ENCODE data around the gene RCSD1. TPM values are rescaled to one million over a fixed set of nuclear protein-coding genes. Genes with fewer than 3 reads are reported as not detected.

The RCSD1 gene
- total RNA-seq, 2 experiments from 2014 or later = 42.3 to 44.6 TPM

DNA sequence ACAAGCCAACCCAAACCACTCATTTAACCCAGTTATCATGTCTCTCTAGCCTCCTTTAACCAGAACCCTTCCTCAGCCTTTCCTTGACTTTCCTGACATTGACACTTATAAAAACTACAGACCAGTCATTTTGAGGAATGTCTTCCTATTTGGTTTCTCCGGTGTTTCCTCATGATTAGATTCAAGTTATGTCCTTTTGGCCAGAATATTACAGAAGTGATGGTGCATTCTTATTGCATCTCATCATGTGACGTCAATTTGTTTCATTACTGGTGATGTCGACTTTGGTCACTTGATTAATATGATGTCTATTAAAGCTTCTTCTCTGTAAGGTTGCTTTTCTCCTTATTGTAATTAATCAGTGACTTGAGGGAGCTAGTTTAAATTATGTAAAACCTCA is 6.1 kb upstream of the RCSD1 start:
- ATAC-seq (ENCODE audit: poor library complexity) (no peak), DNase-seq (no peak)
- Mint-ChIP-seq H3K9me3 (peaks cover 9% of the 10 kb centered on the region), H3K4me3 (no peak overlapping the region), H3K27ac (peak overlapping the region; percentile 6), H3K27me3 (no peaks in the 10 kb centered on the region), H3K4me1 (ENCODE audit: low read depth) (peaks cover 77% of the 10 kb centered on the region), H3K36me3 (ENCODE audit: low read depth) (no peaks in the 10 kb centered on the region)
- no peaks in the 10 kb centered on the region for H3K27me3 ChIP-seq (ENCODE audit: control insufficient read depth in 1 of 2, insufficient read depth in 2 of 2, low read length in 2 of 2)
- intact Hi-C loops (cut with DNase I, micrococcal nuclease) = no loop called here
- CTCF ChIA-PET = no interaction called here
- TF ChIP-seq, protein P1, sequence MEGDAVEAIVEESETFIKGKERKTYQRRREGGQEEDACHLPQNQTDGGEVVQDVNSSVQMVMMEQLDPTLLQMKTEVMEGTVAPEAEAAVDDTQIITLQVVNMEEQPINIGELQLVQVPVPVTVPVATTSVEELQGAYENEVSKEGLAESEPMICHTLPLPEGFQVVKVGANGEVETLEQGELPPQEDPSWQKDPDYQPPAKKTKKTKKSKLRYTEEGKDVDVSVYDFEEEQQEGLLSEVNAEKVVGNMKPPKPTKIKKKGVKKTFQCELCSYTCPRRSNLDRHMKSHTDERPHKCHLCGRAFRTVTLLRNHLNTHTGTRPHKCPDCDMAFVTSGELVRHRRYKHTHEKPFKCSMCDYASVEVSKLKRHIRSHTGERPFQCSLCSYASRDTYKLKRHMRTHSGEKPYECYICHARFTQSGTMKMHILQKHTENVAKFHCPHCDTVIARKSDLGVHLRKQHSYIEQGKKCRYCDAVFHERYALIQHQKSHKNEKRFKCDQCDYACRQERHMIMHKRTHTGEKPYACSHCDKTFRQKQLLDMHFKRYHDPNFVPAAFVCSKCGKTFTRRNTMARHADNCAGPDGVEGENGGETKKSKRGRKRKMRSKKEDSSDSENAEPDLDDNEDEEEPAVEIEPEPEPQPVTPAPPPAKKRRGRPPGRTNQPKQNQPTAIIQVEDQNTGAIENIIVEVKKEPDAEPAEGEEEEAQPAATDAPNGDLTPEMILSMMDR (IDR thresholded peaks at IDR 0.05) = no peak
- H3K36me3 ChIP-seq (ENCODE audit: insufficient read depth, low read length) = no peaks in the 10 kb centered on the region
- peaks cover 4 to 10% of the 10 kb centered on the region in 2 experiments for H3K9me3 ChIP-seq (ENCODE audit: control insufficient read depth in 1 of 2, insufficient read depth in 1 of 2, low read length in 2 of 2)
- H3K4me3 ChIP-seq (ENCODE audit: low read length) = no peak overlapping the region
- POLR2A ChIA-PET = interaction anchor here (3.3 kb wide), 1 partner anchor 13 kb away, joined by 11 read pairs; no protein-coding TSS in a partner anchor
- H3K27ac ChIP-seq (ENCODE audit: low read depth in 1 of 2, low read length in 2 of 2) = no peak overlapping the region
- H3K4me1 ChIP-seq (ENCODE audit: insufficient read depth, low read length) = peaks cover 53% of the 10 kb centered on the region

DNA sequence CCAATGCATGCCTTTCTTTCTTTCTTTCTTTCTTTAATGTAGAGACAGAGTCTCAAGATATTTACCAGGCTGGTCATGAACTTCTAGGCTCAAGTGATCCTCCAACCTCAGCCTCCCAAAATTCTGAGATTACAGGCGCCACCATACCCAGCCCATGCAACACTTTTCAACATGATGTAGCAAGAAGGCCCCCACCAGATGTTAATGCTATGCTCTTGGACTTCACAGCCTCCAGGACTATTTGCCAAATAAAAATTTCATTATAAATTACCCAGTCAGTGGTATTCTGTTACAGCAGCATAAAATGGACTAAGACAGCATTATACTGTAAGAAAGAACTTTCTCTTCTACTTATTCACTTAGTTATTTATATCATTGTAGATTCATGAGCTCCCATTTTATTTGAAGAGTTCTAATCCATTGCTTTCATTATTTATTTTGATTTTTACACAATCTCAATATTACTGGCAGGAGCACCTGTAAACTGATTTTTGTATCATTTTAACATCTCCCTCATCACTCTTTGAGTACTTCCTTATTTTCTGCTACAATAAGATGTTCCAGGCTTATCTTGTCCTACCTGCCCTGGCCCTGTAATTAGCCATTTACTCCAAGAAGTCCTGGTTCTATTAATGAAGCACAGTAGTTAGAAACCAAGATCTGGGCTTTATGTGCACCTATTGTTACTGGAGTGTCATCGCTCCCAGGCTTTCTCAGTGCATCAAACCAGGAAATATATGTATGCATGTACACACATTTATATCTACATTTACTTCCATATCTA is 4.8 kb upstream of the RCSD1 start:
- H3K4me1 ChIP-seq (ENCODE audit: insufficient read depth, low read length) = peaks cover 54% of the 10 kb centered on the region
- H3K4me1 Mint-ChIP-seq (ENCODE audit: low read depth) = peaks cover 78% of the 10 kb centered on the region
- peaks cover 4 to 10% of the 10 kb centered on the region in 2 experiments for H3K9me3 ChIP-seq (ENCODE audit: control insufficient read depth in 1 of 2, insufficient read depth in 1 of 2, low read length in 2 of 2)
- peaks cover 9% of the 10 kb centered on the region for H3K9me3 Mint-ChIP-seq
- no peak overlapping the region for H3K4me3 Mint-ChIP-seq
- ChIA-PET POLR2A (interaction anchor here (3.3 kb wide), 1 partner anchor 12 kb away, joined by 11 read pairs; no protein-coding TSS in a partner anchor), CTCF (interaction anchor here (1.1 kb wide), 1 partner anchor 9 kb away, joined by 3 read pairs; no protein-coding TSS in a partner anchor)
- no peaks in the 10 kb centered on the region for H3K27me3 Mint-ChIP-seq
- peak overlapping the region; percentile 45 for H3K27ac Mint-ChIP-seq
- H3K4me3 ChIP-seq (ENCODE audit: low read length) = no peak overlapping the region
- DNase-seq (no peak), ATAC-seq (ENCODE audit: poor library complexity) (no peak)
- H3K36me3 Mint-ChIP-seq (ENCODE audit: low read depth) = peaks cover 6% of the 10 kb centered on the region
- no peak overlapping the region for H3K27ac ChIP-seq (ENCODE audit: low read depth in 1 of 2, low read length in 2 of 2)
- intact Hi-C loops (cut with DNase I, micrococcal nuclease) = loop anchor here in 1 of 2 experiments (5.0 kb wide), 1 partner anchor 312 kb away; the partner anchor contains the start of genes DCAF6 and MPC2
- TF ChIP-seq, protein P1 (IDR thresholded peaks at IDR 0.05) = no peak
- H3K36me3 ChIP-seq (ENCODE audit: insufficient read depth, low read length) = no peaks in the 10 kb centered on the region
- H3K27me3 ChIP-seq (ENCODE audit: control insufficient read depth in 1 of 2, insufficient read depth in 2 of 2, low read length in 2 of 2) = no peaks in the 10 kb centered on the region

DNA sequence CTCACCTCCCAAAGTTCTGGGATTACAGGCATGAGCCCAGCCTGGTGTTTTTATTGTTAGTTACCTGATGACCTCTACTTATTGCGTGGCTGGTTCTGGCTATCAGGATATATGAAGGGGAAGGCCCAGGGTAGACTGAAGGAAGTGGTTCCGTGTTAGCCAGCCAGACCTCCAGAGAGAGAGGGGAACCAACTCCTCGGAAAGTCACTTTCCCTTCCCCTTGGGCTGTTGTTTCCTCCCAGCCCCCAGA is 2.5 kb upstream of the RCSD1 start:
- intact Hi-C loops (cut with DNase I, micrococcal nuclease) = loop anchor here in 1 of 2 experiments (5.0 kb wide), 1 partner anchor 310 kb away; the partner anchor contains the start of genes DCAF6 and MPC2
- Histone ChIP-seq H3K27ac (ENCODE audit: low read depth in 1 of 2, low read length in 2 of 2) (peak overlapping the region; percentile 71 to 90), H3K9me3 (ENCODE audit: control insufficient read depth in 1 of 2, insufficient read depth in 1 of 2, low read length in 2 of 2) (peaks cover 4 to 10% of the 10 kb centered on the region in 2 experiments), H3K4me1 (ENCODE audit: insufficient read depth, low read length) (peaks cover 52% of the 10 kb centered on the region), H3K36me3 (ENCODE audit: insufficient read depth, low read length) (no peaks in the 10 kb centered on the region), H3K4me3 (ENCODE audit: low read length) (peak overlapping the region; percentile 97), H3K27me3 (ENCODE audit: control insufficient read depth in 1 of 2, insufficient read depth in 2 of 2, low read length in 2 of 2) (no peaks in the 10 kb centered on the region)
- ATAC-seq (ENCODE audit: poor library complexity) (no peak), DNase-seq (peak in 3 of 14 experiments; percentile 53 to 66 (median 60))
- TF ChIP-seq, protein P1 (IDR thresholded peaks at IDR 0.05) = no peak
- peaks cover 81% of the 10 kb centered on the region for H3K4me1 Mint-ChIP-seq (ENCODE audit: low read depth)
- CTCF ChIA-PET = interaction anchor here (0.9 to 2.2 kb wide), 6 partner anchors 10 to 88 kb away, joined by 3 to 8 read pairs (median 4); no protein-coding TSS in a partner anchor
- peak overlapping the region; percentile 94 for H3K4me3 Mint-ChIP-seq
- H3K27ac Mint-ChIP-seq = peak overlapping the region; percentile 93
- H3K9me3 Mint-ChIP-seq = peaks cover 9% of the 10 kb centered on the region
- peaks cover 24% of the 10 kb centered on the region for H3K36me3 Mint-ChIP-seq (ENCODE audit: low read depth)
- POLR2A ChIA-PET = interaction anchor here (0.6 to 7.7 kb wide), 8 partner anchors 10 to 308 kb away, joined by 3 to 104 read pairs (median 5); no protein-coding TSS in a partner anchor
- H3K27me3 Mint-ChIP-seq = no peaks in the 10 kb centered on the region

All from CD4-positive, alpha-beta T cell (primary cell).